ENCODE results near the gene ZNF467.
A peak's percentile ranks its signal among the peaks of the same experiment; 100 is the strongest.

The ZNF467 gene

DNA sequence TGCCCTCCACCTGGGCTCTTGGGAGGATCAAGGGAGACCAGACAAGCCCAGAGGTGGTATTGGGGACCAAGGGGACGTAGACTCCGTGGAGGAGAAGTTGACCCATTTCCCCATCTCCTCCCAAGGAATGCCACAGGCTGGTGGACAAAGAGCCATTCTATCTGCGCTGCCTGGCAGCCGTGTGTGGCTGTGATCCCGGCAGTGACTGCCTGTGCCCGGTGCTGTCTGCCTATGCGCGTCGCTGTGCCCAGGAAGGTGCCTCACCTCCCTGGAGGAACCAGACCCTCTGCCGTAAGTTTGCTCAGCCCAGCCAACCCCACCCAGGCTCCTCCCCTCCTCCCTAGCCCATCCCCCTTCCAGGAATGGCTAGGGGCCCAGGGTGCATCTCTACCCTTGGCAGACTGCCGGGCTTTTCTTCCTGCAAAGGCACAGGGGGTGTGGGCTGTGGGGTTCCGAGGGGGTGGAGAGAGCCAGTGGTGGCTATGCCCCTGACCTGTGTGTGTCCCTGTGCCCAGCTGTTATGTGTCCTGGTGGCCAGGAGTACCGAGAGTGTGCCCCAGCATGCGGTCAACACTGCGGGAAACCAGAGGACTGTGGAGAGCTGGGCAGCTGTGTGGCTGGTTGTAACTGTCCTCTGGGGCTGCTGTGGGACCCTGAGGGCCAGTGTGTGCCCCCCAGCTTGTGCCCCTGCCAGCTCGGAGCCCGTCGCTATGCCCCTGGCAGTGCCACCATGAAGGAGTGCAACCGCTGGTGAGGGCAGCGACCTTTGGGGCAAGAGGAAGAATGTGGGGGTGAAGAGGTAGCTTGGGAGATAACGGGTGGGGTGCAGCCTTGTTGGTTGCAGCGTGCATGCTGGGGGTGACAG lies 10.2 kb upstream of the ZNF467 start:
- no peak for DNase-seq

DNA sequence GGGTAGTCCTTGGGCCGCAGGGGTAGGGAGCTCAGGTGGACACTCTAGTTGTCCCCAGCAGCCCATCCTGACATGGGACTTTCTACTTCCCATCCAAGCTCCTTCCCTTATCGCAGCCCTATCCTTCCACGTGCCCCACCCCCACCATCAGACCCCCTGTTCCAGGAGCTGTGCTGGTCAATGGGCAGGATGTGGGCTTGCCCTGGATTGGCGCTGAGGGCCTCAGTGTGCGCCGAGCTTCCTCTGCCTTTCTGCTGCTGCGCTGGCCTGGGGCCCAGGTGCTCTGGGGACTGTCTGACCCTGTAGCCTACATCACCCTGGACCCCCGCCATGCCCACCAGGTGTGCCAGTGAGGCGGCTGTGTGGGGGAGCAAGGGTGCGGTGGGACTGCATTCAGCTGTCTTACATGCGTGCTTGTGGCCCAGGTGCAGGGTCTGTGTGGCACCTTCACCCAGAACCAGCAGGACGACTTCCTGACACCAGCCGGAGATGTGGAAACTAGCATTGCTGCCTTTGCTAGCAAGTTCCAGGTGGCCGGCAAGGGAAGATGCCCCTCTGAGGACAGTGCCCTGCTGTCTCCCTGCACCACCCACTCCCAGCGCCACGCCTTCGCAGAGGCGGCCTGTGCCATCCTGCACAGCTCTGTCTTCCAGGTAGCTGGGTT lies 9.4 kb upstream of the ZNF467 start:
- DNase-seq: no peak

DNA sequence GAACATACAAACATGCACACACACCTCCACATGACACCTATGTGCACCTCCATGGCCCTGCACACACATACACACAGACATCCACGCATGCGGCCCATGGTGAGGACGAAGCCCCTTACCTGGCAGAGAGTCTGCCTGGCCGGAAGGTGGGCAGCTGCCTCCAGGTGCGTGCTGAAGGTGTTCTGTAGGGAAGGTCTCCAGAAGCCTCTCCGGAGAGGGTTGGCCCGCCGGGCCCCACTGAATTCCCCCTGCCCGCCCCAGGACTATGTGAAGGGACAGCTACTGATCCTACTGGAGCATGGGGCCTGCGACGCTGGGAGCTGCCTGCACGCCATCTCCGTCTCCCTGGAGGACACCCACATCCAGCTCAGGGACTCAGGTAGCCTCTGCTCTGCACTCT lies 8.5 kb upstream of the ZNF467 start:
- no peak for DNase-seq

DNA sequence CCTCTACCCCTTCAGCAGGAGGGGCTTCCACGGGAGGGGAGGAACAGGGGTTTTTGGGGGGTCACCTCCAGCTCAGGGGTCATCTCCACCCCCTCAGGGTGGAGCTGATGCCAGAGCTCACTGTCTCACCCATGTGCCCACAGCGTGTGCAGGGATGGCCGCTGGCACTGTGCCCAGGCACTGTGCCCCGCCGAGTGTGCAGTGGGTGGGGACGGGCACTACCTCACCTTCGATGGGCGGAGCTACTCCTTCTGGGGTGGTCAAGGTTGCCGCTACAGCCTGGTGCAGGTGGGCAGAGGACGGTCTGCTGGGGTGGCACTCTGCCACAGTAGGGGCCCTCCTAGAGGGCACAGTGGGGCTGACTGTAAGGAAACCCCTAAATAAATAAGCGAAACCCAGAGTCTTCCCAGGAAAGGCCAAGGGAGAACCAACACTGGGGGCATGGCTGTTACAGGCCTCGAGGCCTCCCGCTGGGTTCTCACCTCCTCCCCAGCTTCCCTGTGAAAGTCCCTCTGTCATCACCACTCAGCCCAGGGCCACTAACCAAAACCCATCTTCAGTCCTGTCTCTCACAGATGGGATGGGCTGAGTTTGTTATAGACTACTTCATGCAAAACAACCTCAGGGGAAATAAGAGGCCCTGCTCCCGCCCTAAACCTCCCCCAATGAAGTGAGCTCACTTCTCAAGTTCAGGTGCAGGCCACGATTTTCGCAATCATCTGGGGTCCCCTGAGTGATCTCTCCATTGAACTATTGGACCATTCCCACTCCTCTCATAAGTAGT lies 7.4 kb upstream of the ZNF467 start:
- no peak for DNase-seq

DNA sequence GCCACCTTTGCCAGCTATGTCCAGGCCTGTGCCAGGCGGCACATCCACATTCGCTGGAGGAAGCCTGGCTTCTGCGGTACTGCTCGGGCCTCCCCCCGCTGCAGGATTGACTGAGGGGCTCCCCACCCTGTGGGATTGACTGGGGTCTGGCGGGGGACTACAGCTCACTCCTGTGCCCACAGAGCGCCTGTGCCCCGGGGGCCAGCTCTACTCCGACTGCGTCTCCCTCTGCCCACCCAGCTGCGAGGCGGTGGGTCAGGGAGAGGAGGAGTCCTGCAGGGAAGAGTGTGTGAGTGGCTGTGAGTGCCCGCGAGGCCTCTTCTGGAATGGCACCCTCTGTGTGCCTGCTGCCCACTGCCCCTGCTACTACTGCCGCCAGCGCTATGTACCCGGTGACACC lies 6.7 kb upstream of the ZNF467 start:
- no peak for DNase-seq

DNA sequence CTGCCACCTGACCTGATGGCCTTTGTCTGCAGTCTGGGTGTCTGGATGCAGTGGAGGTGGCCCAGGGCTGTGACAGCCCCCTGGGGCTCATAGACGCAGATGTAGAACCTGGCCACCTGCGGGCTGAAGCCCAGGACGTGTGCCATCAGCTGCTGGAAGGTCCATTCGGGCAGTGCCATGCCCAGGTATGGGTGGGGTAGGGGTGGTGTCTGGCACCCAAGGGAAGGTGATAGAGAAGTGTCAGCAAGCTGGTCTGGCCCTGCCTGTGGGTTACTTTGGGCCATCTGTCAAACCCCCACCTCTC lies 6.1 kb upstream of the ZNF467 start:
- no peak for DNase-seq

DNA sequence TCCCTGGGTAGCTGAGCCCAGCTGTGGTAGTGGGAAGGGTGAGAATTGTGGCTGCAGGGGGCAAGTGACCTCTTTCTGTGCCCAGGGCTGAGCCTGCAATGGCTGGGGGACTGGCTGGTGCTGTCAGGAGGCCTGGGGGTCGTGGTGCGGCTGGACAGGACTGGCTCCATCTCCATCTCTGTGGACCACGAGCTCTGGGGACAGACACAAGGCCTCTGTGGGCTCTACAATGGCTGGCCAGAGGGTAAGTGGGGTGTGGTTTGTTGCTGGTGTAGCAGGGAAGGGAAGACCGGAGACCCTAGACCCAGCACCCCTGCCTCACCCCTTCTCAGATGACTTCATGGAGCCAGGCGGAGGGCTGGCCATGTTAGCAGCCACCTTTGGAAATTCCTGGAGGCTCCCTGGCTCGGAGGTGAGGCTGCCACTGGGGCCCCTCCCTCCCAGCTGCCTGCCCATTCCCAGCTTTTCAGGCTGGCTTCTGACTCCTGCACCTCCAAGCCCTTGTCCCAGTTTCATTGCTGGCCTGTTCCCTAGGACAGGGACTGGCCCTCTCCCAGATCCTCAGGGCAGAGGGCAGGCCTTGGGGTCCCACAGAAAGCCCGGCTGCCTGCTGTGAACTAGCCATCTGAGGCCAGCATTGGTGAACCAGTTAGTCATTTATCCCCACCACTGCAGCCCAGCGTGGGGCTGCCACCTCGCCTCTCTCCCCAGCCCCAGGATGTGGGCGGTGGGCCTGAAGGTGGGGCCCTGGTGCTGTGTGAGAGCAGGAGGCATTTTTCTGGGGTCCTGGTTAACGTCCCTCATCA lies 5.5 kb upstream of the ZNF467 start:
- DNase-seq: no peak

DNA sequence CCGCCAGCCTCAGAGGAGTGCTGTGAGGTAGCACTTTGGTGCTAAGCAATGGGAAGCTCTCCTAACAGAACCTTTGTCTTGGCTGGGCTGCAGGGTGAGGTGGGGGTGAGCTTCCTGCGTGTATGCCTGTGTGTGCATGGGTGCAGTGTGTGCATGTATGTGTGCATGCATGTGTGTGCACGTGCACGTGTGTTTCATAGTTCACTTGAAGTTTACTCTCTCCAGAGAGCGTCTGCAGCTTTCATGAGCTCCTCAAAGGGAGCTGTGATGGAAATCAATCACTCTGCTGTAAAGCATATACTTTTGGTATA lies 4.9 kb upstream of the ZNF467 start:
- no peak for DNase-seq

DNA sequence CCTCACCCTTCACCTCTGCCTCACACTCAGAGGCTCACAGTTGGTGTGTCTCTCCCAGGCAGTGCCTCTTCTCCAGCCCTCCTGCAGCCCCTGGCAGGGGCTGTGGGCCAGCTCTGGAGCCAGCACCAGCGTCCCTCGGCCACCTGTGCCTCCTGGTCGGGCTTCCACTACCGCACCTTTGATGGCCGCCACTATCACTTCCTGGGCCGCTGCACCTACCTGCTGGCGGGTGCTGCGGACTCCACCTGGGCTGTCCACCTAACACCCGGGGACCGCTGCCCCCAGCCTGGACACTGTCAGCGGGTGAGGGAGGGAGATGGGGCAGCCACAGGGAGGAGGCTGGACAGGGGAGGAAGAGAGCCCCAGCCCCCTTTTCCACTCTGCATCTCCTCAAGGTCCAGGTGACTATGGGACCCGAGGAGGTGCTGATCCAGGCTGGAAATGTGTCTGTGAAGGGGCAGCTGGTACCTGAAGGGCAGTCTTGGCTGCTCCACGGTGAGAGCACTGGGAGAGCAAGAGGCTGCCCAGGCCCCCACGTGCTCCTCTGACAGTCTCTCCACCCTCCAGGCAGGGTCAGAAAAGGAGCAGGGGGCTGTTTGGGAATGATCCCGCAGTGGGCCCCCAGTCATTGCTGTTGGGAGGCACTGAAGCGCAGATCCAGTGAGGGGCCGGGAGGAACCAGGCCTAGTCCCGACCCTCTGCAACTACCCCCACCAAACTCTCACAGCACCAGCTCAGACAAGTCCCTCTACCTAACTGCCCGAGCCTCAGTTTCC lies 4.4 kb upstream of the ZNF467 start:
- DNase-seq: no peak

DNA sequence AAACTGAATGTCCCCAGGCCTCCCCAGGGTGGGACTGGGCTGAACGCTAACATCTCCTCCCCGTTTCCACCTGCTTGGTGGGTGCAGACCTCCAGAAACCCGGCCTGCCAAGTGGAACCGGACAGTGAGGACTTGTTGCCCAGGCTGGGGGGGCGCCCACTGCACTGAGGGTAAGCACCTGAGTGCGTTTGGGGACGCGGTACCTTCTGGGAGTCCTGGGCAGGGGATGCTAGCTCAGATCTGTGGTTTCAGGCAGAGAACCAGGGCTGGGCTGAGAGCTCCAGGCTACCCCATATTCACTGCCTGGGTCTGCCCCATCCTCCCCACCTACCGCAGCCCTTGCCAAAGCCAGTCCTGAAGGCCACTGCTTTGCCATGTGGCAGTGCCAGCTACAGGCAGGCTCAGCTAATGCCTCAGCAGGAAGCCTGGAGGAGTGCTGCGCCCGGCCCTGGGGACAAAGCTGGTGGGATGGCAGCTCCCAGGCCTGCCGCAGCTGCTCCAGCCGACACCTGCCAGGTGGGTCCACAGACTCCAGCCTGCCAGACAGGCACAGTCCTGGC lies 3.5 kb upstream of the ZNF467 start:
- DNase-seq: no peak

DNA sequence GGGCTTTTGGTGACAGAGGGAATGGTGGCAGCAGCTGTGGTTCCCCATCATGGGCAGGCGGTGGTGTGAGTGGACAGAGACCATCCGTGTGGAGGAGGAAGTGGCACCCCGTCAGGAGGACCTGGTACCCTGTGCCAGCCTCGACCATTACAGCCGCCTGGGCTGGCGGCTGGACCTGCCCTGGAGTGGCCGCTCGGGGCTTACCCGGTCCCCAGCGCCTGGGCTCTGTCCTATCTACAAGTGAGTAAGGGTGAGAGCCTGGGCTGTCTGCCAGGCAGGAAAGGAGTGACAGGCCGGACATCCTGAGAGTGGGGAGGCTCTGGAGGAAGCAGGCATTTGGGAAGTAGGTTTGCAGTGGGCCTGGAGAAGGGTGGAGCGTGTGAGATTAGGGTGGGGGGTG lies 2.9 kb upstream of the ZNF467 start:
- no peak for DNase-seq

DNA sequence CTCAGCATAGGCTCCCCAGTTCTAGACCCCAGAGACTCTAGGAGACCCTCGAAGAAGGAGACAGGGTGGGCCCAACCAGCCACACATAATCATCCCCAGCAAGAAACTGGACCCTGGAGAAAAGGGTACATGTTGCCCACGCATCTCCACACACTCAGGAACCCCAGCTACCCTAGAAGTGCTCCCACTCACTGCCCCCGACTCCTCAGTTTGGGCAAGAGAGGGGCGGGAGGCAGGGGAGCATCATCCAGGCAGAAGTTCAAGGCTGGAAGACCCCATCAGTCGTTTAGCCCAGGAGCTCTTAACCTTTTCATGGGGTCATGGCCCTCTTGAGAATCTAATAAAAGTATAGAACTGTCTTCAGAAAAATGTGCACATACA lies 1.8 kb upstream of the ZNF467 start:
- no peak for DNase-seq

DNA sequence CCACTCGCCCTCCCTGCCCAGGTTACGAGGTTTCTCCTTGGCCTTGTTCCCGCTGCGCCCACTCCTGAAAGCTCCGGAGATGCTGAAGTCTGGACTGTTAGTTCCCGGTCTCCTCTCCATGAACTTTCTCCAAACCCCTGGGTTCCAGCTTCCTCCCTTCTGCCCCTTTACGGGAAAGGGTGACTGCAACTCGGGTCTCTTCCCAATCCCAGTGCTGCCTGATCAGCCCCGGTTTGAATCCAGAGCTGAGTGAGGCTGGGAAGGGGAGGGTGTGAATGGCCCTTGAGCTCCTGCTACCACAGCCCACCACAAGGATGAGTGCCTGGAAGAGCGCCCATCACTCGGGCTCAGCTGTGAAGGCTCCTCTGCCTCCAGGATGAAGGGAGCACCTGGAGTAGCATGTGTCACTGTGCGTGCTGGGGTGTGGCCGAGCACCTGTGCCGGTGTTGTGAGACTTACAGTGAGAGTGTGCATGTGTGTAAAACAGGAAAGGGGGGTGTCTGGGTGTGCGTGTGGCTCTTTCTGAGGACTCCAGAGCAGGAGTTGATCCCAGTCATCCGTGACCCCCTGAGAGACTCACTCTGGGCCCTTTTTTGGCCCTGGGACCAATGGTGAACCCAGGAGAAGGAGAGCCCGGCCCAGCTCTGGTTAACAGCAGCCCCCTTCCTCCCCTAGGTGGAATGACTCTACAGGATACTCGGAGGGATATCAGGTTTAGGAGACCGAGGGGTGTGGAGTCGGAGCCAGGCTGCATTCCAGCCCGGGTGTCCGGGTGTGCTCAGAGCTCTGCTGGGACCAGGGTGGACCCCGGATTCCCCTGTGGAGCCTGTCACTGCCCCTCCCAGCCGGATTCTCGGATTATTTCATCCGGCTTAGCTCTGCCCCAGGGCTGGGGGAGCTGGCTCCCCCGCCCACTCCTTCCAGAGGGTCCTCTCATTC lies 1.1 kb upstream of the ZNF467 start:
- no peak for DNase-seq

DNA sequence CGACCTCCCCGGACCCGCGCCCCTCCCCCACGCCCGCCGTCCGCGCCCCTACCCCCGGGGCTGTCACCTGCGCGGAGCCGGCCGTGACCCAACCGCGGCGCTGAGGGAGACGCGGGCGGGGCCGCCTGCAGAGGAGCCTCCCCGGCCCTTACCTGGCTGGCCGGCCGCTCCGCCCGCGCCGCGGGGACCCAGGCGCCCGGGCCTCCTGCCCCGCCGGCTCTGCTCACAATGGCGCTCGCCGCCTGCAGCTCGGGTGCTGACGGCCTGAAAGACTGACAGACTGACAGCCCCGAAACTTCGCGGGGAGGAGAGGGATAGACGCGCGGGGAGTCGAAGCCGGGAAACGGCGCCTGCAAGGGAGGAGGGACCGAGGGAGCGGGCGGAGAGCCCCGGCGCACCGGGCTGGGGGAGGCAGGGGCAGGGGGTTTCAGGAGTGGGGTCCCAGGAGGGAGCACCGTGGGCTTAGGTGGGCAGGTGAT lies 393 bp downstream of the ZNF467 start:
- DNase-seq: no peak

DNA sequence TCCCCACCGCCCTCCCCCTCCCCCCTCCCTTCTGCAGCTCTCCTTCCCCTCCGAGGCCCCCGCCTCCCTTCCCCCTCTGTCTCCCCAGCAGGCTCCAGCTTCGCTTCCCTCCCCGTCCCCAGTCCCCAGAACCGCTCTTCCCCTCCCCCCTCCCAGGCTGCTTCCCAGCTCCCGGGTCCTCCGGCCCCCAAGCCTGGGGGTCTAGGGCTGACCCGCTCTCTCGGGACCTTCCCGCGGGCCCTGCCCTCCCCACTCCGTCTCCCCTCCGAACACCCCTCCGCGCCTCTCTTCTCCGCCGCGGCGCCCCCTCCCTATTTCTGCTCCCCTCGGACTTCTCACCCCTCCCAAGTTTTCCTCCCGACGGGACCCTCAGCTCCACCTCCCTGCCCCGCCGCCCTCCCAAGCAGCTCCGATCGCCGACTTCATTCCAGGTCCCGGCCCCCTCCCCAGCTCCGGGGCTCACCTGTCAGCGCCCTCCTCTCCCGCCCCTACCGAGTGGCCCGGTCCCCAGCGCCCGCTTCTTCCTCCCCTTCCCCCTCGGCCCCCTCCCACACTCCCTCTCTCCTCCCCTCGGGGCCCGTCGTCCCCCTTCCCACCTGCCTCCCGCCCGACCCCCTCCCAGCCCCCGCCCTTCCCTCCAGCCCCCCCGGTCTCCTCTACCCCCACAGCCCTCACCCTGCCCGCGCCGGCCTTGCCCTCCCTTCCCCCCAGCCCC lies 990 bp downstream of the ZNF467 start:
- DNase-seq: no peak

DNA sequence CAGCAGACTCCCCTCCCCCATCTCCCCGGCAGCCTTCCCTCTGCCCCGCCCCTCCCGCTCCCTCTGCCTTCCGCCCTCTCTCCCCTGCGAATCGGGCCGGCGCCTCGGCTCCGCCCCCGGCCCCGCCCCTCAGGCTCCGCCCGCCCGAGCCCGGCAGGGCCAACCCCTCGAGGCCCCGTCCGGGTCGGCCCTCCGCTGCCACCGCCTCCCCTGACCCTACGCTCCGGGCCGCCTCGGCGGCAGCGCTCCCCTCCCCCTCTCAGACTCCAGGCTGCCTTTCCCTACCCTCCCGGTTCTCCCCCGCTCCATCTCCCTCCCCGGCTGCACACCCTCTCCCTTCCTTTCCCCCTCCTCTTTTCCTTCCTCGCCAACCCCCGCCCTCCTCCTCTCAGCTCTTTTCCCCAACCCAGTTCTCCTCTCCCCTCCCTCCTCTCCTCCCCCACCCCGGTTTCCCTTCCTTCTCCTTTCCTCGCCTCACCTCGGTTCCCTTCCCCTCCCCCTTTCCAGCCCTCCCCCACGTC lies 1.6 kb downstream of the ZNF467 start:
- DNase-seq: peak; percentile 43

DNA sequence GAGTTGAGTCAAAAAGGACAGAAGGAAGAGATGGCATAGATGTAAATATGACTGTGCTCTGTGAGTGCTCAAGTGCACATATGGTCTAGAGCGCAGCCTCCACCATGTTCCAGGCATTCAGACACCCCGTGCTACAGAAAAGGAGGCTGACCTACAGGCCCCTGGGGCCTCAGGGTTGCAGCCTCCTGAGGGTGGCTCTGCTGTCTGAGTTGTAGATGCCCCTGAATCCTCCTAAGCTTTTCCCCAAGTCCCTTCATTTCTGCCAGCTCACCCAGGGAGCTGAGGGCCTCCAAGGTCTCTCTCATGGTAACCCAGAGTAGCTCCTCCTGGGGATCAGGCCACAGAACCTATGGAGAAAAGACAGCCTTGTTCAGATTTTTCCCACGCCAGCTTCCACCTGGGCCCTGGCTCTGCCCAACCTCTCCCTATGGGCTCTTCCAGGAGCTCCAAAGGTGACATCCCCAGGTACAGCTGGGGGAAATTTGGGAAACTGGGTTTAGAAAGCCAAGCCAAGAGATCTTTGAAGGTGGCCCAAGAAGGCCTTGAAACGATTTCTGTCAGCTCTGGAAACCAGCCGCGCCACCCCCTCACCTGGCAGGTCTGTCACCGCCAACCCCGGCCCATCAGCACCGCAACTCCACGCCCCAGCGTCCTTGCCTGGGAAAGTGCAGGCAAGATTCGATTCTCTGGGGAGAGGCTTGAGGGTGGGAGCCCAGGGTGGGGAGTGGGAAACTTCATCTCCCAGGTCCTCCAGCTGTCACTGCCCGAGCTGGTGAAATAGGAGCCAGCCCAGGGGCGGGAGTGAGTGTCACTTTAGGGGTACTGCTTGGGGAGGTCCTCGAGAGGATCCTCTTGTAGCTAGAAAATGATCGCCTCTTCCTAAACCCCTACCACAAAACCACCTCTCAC lies 2.4 kb downstream of the ZNF467 start:
- no peak for DNase-seq

DNA sequence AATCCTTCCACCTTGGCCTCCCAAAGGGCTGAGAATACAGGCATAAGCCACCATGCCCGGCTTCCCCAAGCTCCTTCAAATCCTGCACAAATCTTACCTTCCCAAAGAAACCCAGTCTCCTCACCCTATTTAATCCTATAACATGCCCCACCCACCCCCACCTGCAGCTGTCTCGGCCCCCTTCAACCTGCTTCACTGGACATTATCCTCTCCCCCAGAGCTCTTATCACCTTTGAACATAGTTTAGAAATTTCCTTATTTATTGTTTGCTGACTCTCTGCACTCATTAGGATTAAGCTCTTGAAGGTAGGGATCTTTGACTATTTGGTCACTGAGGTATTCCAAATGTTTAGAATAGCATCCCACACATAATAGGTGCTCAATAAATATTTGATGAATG lies 3.5 kb downstream of the ZNF467 start:
- DNase-seq: no peak

DNA sequence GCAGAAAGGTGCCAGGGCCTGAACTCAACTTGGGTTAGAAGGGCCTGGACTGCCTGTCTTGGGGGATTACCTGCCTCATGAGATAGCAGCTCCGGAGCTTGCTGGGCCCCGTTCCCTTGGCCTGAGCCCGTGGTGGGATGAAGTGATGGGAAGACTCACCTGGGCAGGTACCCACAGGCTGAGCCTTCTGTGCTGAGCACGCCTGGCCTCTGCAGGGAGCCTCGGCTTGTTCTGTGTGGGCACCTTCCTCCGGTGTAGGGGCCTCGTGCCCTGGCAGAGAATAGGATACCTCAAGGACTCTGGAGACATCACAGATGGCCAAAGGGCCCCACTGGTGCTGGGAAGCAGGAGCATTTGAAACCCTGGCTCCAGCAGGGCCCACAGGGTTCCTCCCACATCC lies 4.5 kb downstream of the ZNF467 start:
- no peak for DNase-seq
